Endothelial cell of umbilical vein (primary cell): ENCODE data around the gene SPON1. TPM values are rescaled to one million over a fixed set of nuclear protein-coding genes. Genes with fewer than 3 reads are reported as not detected.

Source experiments
- BruUV-seq: library from RNA; stranded (reverse); fragments of 400-500 nt; replicated peaks from 2 replicates; lab custom pipeline; 2021; lab: Mats Ljungman, UMichigan
- CTCF ChIA-PET: fragments of 300-600, 350-600 bp; sonication (Branson Sonifier 250); formaldehyde crosslinking; loops from one replicate; lab custom pipeline; 2021; ENCODE audit warnings: antibody characterized with exemption, inconsistent platforms; lab: Charles Lee
- POLR2A ChIA-PET: fragments of 300-600, 350-600 bp; sonication (Branson Sonifier 250); formaldehyde crosslinking; loops from one replicate; lab custom pipeline; 2021; ENCODE audit warnings: antibody characterized with exemption, inconsistent platforms; lab: Charles Lee
- DNase-seq: peaks from one replicate; pipeline ENCODE4 v3.0.0-alpha.2; 2011; ENCODE audit warnings: low read depth, low spot score
- FAIRE-seq: peaks from 2 replicates; lab custom pipeline; 2011; peaks lifted over from hg19 to GRCh38; lab: Jason Lieb, UNC
- H2AFZ ChIP-seq: 2 replicates; pipeline ENCODE4 v1.6.0; 2012; ENCODE audit warnings: low read depth, low read length, control low read depth, inconsistent platforms
- H3K27ac ChIP-seq: 2 replicates; pipeline ENCODE4 v1.5.1; 2011; ENCODE audit warnings: low read depth, mild to moderate bottlenecking, control low read depth, low read length, moderate library complexity; ENCODE audit not compliant: insufficient read depth
- H3K27me3 ChIP-seq, 2 experiments: 2 replicates each; pipeline versions ENCODE4 v1.6.0 to v1.6.1; 2011; ENCODE audit warnings: low read length in 2 of 2, mixed read lengths in 1 of 2; ENCODE audit not compliant: control insufficient read depth in 2 of 2, insufficient read depth in 2 of 2
- H3K36me3 ChIP-seq, 2 experiments: 2 replicates in 1 of 2; 3 replicates in 1 of 2; pipeline ENCODE4 v1.5.1; 2011; ENCODE audit warnings: low read length in 2 of 2, mild to moderate bottlenecking in 1 of 2, moderate library complexity in 1 of 2; ENCODE audit not compliant: control insufficient read depth in 2 of 2, insufficient read depth in 2 of 2; ENCODE audit errors: extremely low read depth in 1 of 2
- H3K4me1 ChIP-seq: 3 replicates; pipeline ENCODE4 v1.5.1; 2011; ENCODE audit warnings: mild to moderate bottlenecking, low read length; ENCODE audit not compliant: control insufficient read depth, insufficient read depth; ENCODE audit errors: extremely low read depth
- H3K4me2 ChIP-seq: 2 replicates; pipeline ENCODE4 v1.6.1; 2011; ENCODE audit warnings: low read length, control low read depth, mixed read lengths; ENCODE audit not compliant: insufficient read depth
- H3K4me3 ChIP-seq, 3 experiments: fragments of 200-600 bp in 1 of 3; sonication (generic), shearing (Covaris generic) in 1 of 3; replicated peaks in 1 of 3; 2 replicates each; pipeline ENCODE4 v1.5.1; 2011 to 2016; ENCODE audit warnings: control low read depth in 3 of 3, low read length in 3 of 3, mild to moderate bottlenecking in 2 of 3, inconsistent platforms in 1 of 3, low read depth in 1 of 3, moderate library complexity in 1 of 3; ENCODE audit not compliant: insufficient read depth in 1 of 3
- H3K79me2 ChIP-seq: 2 replicates; pipeline ENCODE4 v1.6.0; 2012; ENCODE audit warnings: low read length, inconsistent platforms; ENCODE audit not compliant: control insufficient read depth, insufficient read depth
- H3K9ac ChIP-seq: replicated peaks from 2 replicates; pipeline ENCODE3; 2011; ENCODE audit warnings: low read length, control low read depth; ENCODE audit not compliant: insufficient read depth; ENCODE audit errors: extremely low read depth
- H3K9me1 ChIP-seq: replicated peaks from 3 replicates; pipeline ENCODE4 v1.6.0; 2011; ENCODE audit warnings: mild to moderate bottlenecking, low read length; ENCODE audit not compliant: control insufficient read depth, insufficient read depth; ENCODE audit errors: extremely low read depth
- H3K9me3 ChIP-seq: replicated peaks from 2 replicates; pipeline ENCODE4 v1.5.1; 2012; ENCODE audit warnings: low read length, inconsistent platforms; ENCODE audit not compliant: control insufficient read depth, insufficient read depth
- H4K20me1 ChIP-seq: replicated peaks from 2 replicates; pipeline ENCODE3; 2011; ENCODE audit warnings: mild to moderate bottlenecking, low read length; ENCODE audit not compliant: control insufficient read depth, insufficient read depth; ENCODE audit errors: extremely low read depth
- CTCF ChIP-seq, 2 donors: IDR thresholded peaks; 1 replicate in 1 of 2; 2 replicates in 1 of 2; pipeline ENCODE4 v1.5.1; 2011; ENCODE audit warnings: low read length in 2 of 2, mild to moderate bottlenecking in 2 of 2, moderate library complexity in 2 of 2, control low read depth in 1 of 2, inconsistent platforms in 1 of 2, low read depth in 1 of 2; ENCODE audit not compliant: insufficient read depth in 1 of 2; ENCODE audit errors: extremely low read depth in 1 of 2
- EZH2 ChIP-seq: IDR thresholded peaks from 2 replicates; pipeline ENCODE4 v1.6.1; 2012; ENCODE audit warnings: borderline replicate concordance, low read depth, mild to moderate bottlenecking, moderate library complexity, low read length, inconsistent platforms; ENCODE audit not compliant: severe bottlenecking
- FOS ChIP-seq: IDR thresholded peaks from 2 replicates; pipeline ENCODE4 v1.6.1; 2011; ENCODE audit warnings: mild to moderate bottlenecking, low read length, moderate library complexity, borderline replicate concordance; ENCODE audit not compliant: insufficient read depth
- GATA2 ChIP-seq: IDR thresholded peaks from 2 replicates; pipeline ENCODE4 v1.7.0; 2011; ENCODE audit warnings: low read depth, mild to moderate bottlenecking, moderate library complexity, mixed read lengths, low read length; ENCODE audit not compliant: insufficient read length, insufficient read depth
- JUN ChIP-seq: IDR thresholded peaks from 2 replicates; pipeline ENCODE4 v1.6.1; 2011; ENCODE audit warnings: borderline replicate concordance, low read depth; ENCODE audit not compliant: insufficient read length, insufficient read depth
- MYC ChIP-seq: IDR thresholded peaks from one replicate; pipeline ENCODE4 v1.6.1; 2011; ENCODE audit warnings: mild to moderate bottlenecking, low read depth, low read length
- POLR2A ChIP-seq: IDR thresholded peaks from 2 replicates; pipeline ENCODE4 v1.6.1; 2012; ENCODE audit warnings: low read depth, mild to moderate bottlenecking, control low read depth, low read length
- POLR2AphosphoS5 ChIP-seq: IDR thresholded peaks from 2 replicates; pipeline ENCODE4 v1.6.1; 2012; ENCODE audit warnings: low read depth, mild to moderate bottlenecking, control low read depth, low read length, moderate library complexity; ENCODE audit not compliant: insufficient read depth
- dilution Hi-C: fragments of 300-500 bp; cut with MboI; formaldehyde crosslinking; loops from one replicate; pipeline ENCODE4 v1.15.0; 2019; ENCODE audit warnings: low sequenced_read_pairs; ENCODE audit not compliant: extremely low pct_ligation_motif_present
- intact Hi-C: fragments of 100-400 bp; cut with micrococcal nuclease; formaldehyde crosslinking; loops from one replicate; pipeline ENCODE4 v1.10.0; 2022
- polyA plus RNA-seq, 4 experiments: library from polyadenylated mRNA; depleted of rRNA in 3 of 4; stranded (reverse) in 3 of 4; unstranded in 1 of 4; fragments of >200 nt; gene quantifications; 2 replicates each; pipeline versions ENCODE4 v1.2.1 to v1.2.3, GENCODE V29; 2011 to 2012; ENCODE audit warnings: missing spikeins in 1 of 4
- total RNA-seq: library from RNA; stranded (reverse); gene quantifications from 2 replicates; pipeline ENCODE4 v1.2.3, GENCODE V29; 2021
- TF ChIP-seq, protein P1 (sequence below): IDR thresholded peaks from 2 replicates; pipeline ENCODE4 v1.6.1; 2011; ENCODE audit not compliant: insufficient read depth, insufficient read length

Gene SPON1
- total and polyA plus RNA-seq, 2 donors (not counting 3 experiments of a cell fraction or from before 2014, with no cell fraction given), result 0.31 TPM; not detected in 1

- FAIRE-seq (no peak), DNase-seq (no peak)
- no peaks in the 10 kb centered on the region for H3K27me3 ChIP-seq
- H3K4me3 ChIP-seq, result no peak overlapping the region
- no peaks in the 10 kb centered on the region for H3K79me2 ChIP-seq
- no peaks in the 10 kb centered on the region for H3K36me3 ChIP-seq
- no peaks in the 10 kb centered on the region for H4K20me1 ChIP-seq
- peaks cover 34% of the 10 kb centered on the region for H3K4me1 ChIP-seq
- intact Hi-C loops (no loop called here), dilution Hi-C loops (no loop called here)
- TF ChIP-seq POLR2A (no peak), JUN (no peak), GATA2 (no peak), EZH2 (no peak), POLR2AphosphoS5 (no peak), FOS (no peak)
- TF ChIP-seq, protein P1, sequence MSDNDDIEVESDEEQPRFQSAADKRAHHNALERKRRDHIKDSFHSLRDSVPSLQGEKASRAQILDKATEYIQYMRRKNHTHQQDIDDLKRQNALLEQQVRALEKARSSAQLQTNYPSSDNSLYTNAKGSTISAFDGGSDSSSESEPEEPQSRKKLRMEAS, result no peak
- no peak overlapping the region for H3K4me2 ChIP-seq
- H2AFZ ChIP-seq, result no peak overlapping the region
- H3K9me3 ChIP-seq, result no peaks in the 10 kb centered on the region
- no peak overlapping the region for H3K9ac ChIP-seq
- H3K9me1 ChIP-seq, result no peaks in the 10 kb centered on the region
- POLR2A ChIA-PET, result no interaction called here
- no TSS peak for BruUV-seq
- H3K27ac ChIP-seq, result no peak overlapping the region
- CTCF ChIA-PET, result no interaction called here
These were observed 35.0 kb upstream of the SPON1 start for GRCh38 chr11:13927481-13927880.

- H3K4me2 ChIP-seq, result peak overlapping the region; percentile 46
- POLR2A ChIA-PET, result no interaction called here
- FAIRE-seq, result peak; percentile 77
These were observed 33.8 kb upstream of the SPON1 start for GRCh38 chr11:13928566-13929251.

More at GRCh38 chr11:13928566-13929251, 33.8 kb upstream of the SPON1 start:
- intact Hi-C loops (no loop called here), dilution Hi-C loops (no loop called here)
- Histone ChIP-seq H3K9me1 (no peaks in the 10 kb centered on the region), H3K9me3 (no peaks in the 10 kb centered on the region), H3K4me1 (peaks cover 28% of the 10 kb centered on the region), H4K20me1 (no peaks in the 10 kb centered on the region), H3K27me3 (no peaks in the 10 kb centered on the region), H3K79me2 (no peaks in the 10 kb centered on the region), H3K9ac (no peak overlapping the region), H3K4me3 (no peak overlapping the region), H3K36me3 (no peaks in the 10 kb centered on the region), H3K27ac (peak overlapping the region; percentile 28), H2AFZ (peak overlapping the region; percentile 44)
- TF ChIP-seq MYC, result no peak
- TF ChIP-seq JUN, result peak; percentile 83
- peak; percentile 62 for TF ChIP-seq POLR2AphosphoS5
- TF ChIP-seq POLR2A, result no peak
- TF ChIP-seq EZH2, result no peak
- no peak for TF ChIP-seq CTCF (IDR thresholded peaks at IDR 0.05; ENCODE audit: extremely low read depth in 1 of 2, insufficient read depth in 1 of 2, low read depth in 1 of 2, low read length in 2 of 2)
- no peak for TF ChIP-seq GATA2
- TF ChIP-seq FOS, result peak; percentile 79
- TF ChIP-seq, protein P1, result peak; percentile 54
- CTCF ChIA-PET, result interaction anchor here (1.1 kb wide), 1 partner anchor 25 kb away, joined by 4 read pairs; no protein-coding TSS in a partner anchor
- no TSS peak for BruUV-seq
- peak; percentile 84 for DNase-seq
